NCI-H446 (cell line): ENCODE results near the gene TIMM9.
"Not testable (repeated sequence)": the region's sequence is repeated elsewhere in the genome, so short reads cannot be mapped to it uniquely, and the experiment has no call there.

Source experiments
- DNase-seq, 2 experiments: peaks; one replicate each; lab custom pipeline; 2025; lab: John Stamatoyannopoulos, UW

The TIMM9 gene

GRCh38 chr14:58398495-58398894 lies 28.8 kb downstream of the TIMM9 start:
- DNase-seq, result no peak

GRCh38 chr14:58397156-58397555 lies 30.2 kb downstream of the TIMM9 start:
- no peak for DNase-seq

- no peak for DNase-seq
Observed at GRCh38 chr14:58395812-58396788, 31.2 kb downstream of the TIMM9 start, which contains the start of gene TOMM20L. TSS of gene TOMM20L (plus strand) at chr14:58395930. CDS start at chr14:58395958, 28 bp downstream.

- no peak for DNase-seq
Observed at GRCh38 chr14:58395562-58395811, 31.8 kb downstream of the TIMM9 start.

- no peak for DNase-seq
Observed at GRCh38 chr14:58390830-58391229, 36.5 kb downstream of the TIMM9 start.

- no peak for DNase-seq
Observed at GRCh38 chr14:58376791-58377190, 50.5 kb downstream of the TIMM9 start.

GRCh38 chr14:58368956-58369355 lies 58.4 kb downstream of the TIMM9 start:
- no peak for DNase-seq

GRCh38 chr14:58367296-58367695 lies 60.0 kb downstream of the TIMM9 start:
- DNase-seq, result no peak

GRCh38 chr14:58364316-58364715 lies 63.0 kb downstream of the TIMM9 start:
- no peak for DNase-seq

GRCh38 chr14:58362798-58363412 lies 64.4 kb downstream of the TIMM9 start:
- peak in 1 of 2 experiments; percentile 12 for DNase-seq

- not testable (repeated sequence) for DNase-seq
Observed at GRCh38 chr14:58362272-58362671, 65.1 kb downstream of the TIMM9 start.
